Measurements from ENCODE around the gene CSPG5.

Gene CSPG5

DNA sequence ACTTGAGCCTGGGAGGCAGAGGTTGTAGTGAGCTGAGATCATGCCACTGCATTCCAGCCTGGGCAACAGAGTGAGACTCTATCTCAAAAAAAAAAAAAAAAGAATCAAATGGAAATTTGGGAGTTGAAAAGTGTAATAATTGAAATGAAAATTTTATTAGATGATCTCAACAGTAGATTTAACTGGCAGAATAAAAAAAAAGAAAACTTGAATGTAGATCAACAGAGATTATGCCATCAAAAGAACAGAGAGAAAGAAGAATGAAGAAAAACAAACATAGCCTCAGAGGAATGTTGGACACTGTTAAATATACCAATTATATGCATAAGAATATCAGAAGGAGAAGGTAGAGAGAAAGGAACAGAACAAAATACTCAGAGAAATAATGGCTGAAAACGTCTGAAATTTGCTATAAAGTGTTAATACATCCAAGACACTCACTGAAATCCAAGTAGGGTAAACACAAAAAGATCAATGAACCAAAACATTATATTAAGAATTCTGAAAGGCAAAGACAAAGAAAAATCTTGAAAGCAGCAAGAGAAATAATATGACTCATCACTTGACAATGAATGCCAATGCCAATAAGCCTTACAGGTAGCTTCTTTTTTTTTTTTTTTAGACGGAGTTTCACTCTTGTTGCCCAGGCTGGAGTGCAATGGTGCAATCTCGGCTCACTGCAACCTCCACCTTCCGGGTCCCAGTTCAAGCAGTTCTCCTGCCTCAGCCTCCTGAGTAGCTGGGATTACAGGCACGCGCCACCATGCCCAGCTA, 50.5 kb downstream of the CSPG5 start:
- H3K27ac ChIP-seq (replicated peaks) = no peak overlapping the region

GRCh38 chr3:47525617-47526016, 53.0 kb downstream of the CSPG5 start:
- Histone ChIP-seq H3K27ac (replicated peaks) (no peak overlapping the region), H3K4me3 (replicated peaks; ENCODE audit: insufficient read depth, low read length) (no peak overlapping the region), H3K27me3 (ENCODE audit: insufficient read depth, poor library complexity, severe bottlenecking) (no peaks in the 10 kb centered on the region)
- no peak for DNase-seq (ENCODE audit: low read depth in 1 of 2, low spot score in 1 of 2)
- TF ChIP-seq POLR2AphosphoS5 (IDR thresholded peaks at IDR 0.05; ENCODE audit: low read depth) = no peak
- no peak for TF ChIP-seq GABPA (IDR thresholded peaks at IDR 0.05; ENCODE audit: low read depth)
- no peak for TF ChIP-seq SPI1 (IDR thresholded peaks at IDR 0.05; ENCODE audit: borderline replicate concordance, low read depth)
- TF ChIP-seq REST (IDR thresholded peaks at IDR 0.05; ENCODE audit: insufficient replicate concordance, low read depth) = no peak
- no peak for TF ChIP-seq CTCF (IDR thresholded peaks at IDR 0.05; ENCODE audit: insufficient read depth, low read length)

More for the DNA sequence above, 50.5 kb downstream of the CSPG5 start:
- H3K27me3 ChIP-seq (ENCODE audit: insufficient read depth, poor library complexity, severe bottlenecking) = no peaks in the 10 kb centered on the region
- TF ChIP-seq POLR2AphosphoS5 (IDR thresholded peaks at IDR 0.05; ENCODE audit: low read depth) = no peak
- no peak for TF ChIP-seq CTCF (IDR thresholded peaks at IDR 0.05; ENCODE audit: insufficient read depth, low read length)
- TF ChIP-seq GABPA (IDR thresholded peaks at IDR 0.05; ENCODE audit: low read depth) = no peak
- DNase-seq (ENCODE audit: low read depth in 1 of 2, low spot score in 1 of 2) = no peak
- H3K4me3 ChIP-seq (replicated peaks; ENCODE audit: insufficient read depth, low read length) = no peak overlapping the region

DNA sequence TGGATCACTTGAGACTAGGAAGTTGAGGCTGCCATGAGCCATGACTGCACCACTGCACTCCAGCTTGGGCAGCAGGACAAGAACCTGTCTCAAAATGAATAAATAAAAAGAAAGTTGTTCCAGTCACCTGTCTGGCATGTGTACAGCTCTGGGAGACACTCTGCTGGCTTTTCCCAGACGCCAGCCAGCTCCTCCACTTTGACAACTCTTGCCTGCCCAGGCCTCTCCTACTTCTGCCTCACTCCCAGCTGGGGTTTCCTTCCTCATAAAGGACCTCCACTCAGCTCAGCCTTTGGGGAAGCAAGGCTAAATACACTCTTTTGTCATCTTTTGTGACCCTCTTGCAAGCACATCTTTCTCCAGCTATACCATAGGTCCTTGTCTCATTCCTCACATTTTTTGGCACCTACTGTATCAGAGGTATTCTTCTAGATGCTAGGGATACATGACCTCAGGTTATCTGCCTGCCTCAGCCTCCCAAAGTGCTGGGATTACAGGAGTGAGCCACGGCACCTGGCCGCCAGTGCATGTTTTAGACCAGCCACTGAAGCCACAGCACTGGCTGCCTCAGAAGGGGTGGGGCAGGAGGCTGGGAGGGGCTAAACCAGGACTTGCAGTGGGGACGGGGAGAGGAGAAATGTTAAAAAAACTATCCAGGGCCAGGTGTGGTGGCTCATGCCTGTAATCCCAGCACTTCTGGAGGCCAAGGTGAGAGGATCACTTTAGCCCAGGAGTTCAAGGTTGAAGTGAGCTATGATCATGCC, 55.2 kb downstream of the CSPG5 start:
- no peak overlapping the region for H3K27ac ChIP-seq (replicated peaks)
- DNase-seq (ENCODE audit: low read depth in 1 of 2, low spot score in 1 of 2) = peak in 1 of 2 experiments; percentile 23
- no peaks in the 10 kb centered on the region for H3K27me3 ChIP-seq (ENCODE audit: insufficient read depth, poor library complexity, severe bottlenecking)
- TF ChIP-seq REST (IDR thresholded peaks at IDR 0.05; ENCODE audit: insufficient replicate concordance, low read depth) (no peak), CTCF (IDR thresholded peaks at IDR 0.05; ENCODE audit: insufficient read depth, low read length) (no peak), SPI1 (IDR thresholded peaks at IDR 0.05; ENCODE audit: borderline replicate concordance, low read depth) (no peak), GABPA (IDR thresholded peaks at IDR 0.05; ENCODE audit: low read depth) (no peak), POLR2AphosphoS5 (IDR thresholded peaks at IDR 0.05; ENCODE audit: low read depth) (no peak)
- no peak overlapping the region for H3K4me3 ChIP-seq (replicated peaks; ENCODE audit: insufficient read depth, low read length)

Data from HL-60 (cell line).